Measurements from ENCODE around the gene SDCBP2. TPM values are rescaled to one million over a fixed set of nuclear protein-coding genes. Genes with fewer than 3 reads are reported as not detected.

SDCBP2 gene
- total and polyA plus RNA-seq, 2 of the 8 experiments (the other 6 are each of a cell fraction or from before 2014, with no cell fraction given) = 4.2 to 6.7 TPM

DNA sequence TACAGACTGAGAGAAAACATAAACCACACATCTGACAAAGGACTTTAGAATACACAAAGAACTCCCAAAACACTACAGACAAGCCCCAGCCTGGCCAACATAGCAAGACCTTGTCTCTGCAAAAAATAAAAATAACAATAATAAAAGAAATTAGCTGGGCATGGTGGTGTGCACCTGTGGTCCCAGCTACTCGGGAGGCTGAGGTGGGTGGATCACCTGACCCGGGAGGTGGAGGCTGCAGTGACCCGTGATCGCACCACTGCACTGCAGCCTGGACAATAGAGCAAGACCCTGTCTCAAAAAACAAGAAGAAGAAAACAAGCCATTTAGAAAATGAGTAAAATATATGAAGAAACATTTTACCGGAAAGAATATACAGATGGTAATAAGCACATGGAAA is 13.1 kb downstream of the SDCBP2 start:
- no peak overlapping the region for H3K14ac ChIP-seq (ENCODE audit: insufficient read length)
- TF ChIP-seq JUN (IDR thresholded peaks at IDR 0.05; ENCODE audit: low read depth, low read length) (no peak), POLR2AphosphoS5 (IDR thresholded peaks at IDR 0.05; ENCODE audit: low read depth, low read length) (no peak), CREB1 (IDR thresholded peaks at IDR 0.05) (no peak), EP300 (IDR thresholded peaks at IDR 0.05; ENCODE audit: borderline replicate concordance in 1 of 2, low read depth in 2 of 2, low read length in 2 of 2) (no peak), CHD2 (IDR thresholded peaks at IDR 0.05; ENCODE audit: low read length) (no peak), BACH1 (IDR thresholded peaks at IDR 0.05; ENCODE audit: low read length) (no peak), RNF2 (IDR thresholded peaks at IDR 0.05; ENCODE audit: borderline replicate concordance, low read depth, low read length, missing control alignments, poor library complexity, severe bottlenecking) (no peak), CBX8 (IDR thresholded peaks at IDR 0.05; ENCODE audit: borderline replicate concordance, low read depth, low read length) (no peak), JUND (IDR thresholded peaks at IDR 0.05; ENCODE audit: low read length) (no peak), KDM5A (IDR thresholded peaks at IDR 0.05; ENCODE audit: low read length) (no peak), POU5F1 (IDR thresholded peaks at IDR 0.05; ENCODE audit: low read depth, low read length) (no peak), MAFK (IDR thresholded peaks at IDR 0.05; ENCODE audit: low read depth, low read length) (no peak)
- TF ChIP-seq, protein P1, sequence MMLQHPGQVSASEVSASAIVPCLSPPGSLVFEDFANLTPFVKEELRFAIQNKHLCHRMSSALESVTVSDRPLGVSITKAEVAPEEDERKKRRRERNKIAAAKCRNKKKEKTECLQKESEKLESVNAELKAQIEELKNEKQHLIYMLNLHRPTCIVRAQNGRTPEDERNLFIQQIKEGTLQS (IDR thresholded peaks at IDR 0.05; ENCODE audit: insufficient read depth, low read depth, low read length) = no peak
- TF ChIP-seq, protein P2, sequence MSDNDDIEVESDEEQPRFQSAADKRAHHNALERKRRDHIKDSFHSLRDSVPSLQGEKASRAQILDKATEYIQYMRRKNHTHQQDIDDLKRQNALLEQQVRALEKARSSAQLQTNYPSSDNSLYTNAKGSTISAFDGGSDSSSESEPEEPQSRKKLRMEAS (IDR thresholded peaks at IDR 0.05) = no peak

More for the DNA sequence above, 13.1 kb downstream of the SDCBP2 start:
- H4K20me1 ChIP-seq (replicated peaks in 1 of 2; ENCODE audit: control insufficient read depth in 1 of 2, insufficient read depth in 2 of 2, low read length in 2 of 2) = peaks cover 0 to 1% of the 10 kb centered on the region in 2 experiments
- H3K4me2 ChIP-seq (ENCODE audit: insufficient read depth in 1 of 2, low read depth in 2 of 2, low read length in 2 of 2) = no peak overlapping the region
- peaks cover 0 to 12% (median 10%) of the 10 kb centered on the region in 4 experiments; a peak in 5 of 7 replicates for H3K27me3 ChIP-seq (replicated peaks in 1 of 4; ENCODE audit: control insufficient read depth in 3 of 4, extremely low read depth in 1 of 4, insufficient read depth in 3 of 4, low read length in 3 of 4)
- no peak for FAIRE-seq
- no peak overlapping the region for H3K4ac ChIP-seq (replicated peaks; ENCODE audit: insufficient read length, low read depth, low read length)
- no peaks in the 10 kb centered on the region for H3K36me3 ChIP-seq (ENCODE audit: control insufficient read depth in 2 of 4, insufficient read depth in 4 of 4, low read length in 3 of 4)
- ChIA-PET CTCF (ENCODE audit: partially characterized antibody) (interaction anchor here (0.9 to 2.6 kb wide), 4 partner anchors 10 to 153 kb away, joined by 3 to 7 read pairs (median 5); no protein-coding TSS in a partner anchor), POLR2A (ENCODE audit: partially characterized antibody) (interaction anchor here (1.3 kb wide), 1 partner anchor 30 kb away, joined by 5 read pairs; no protein-coding TSS in a partner anchor)
- no peaks in the 10 kb centered on the region for H3K79me2 ChIP-seq (ENCODE audit: control insufficient read depth in 1 of 2, insufficient read depth in 2 of 2, low read length in 2 of 2)
- no peak overlapping the region for H3K4me3 ChIP-seq (ENCODE audit: extremely low read depth in 1 of 4, insufficient read depth in 2 of 4, low read depth in 3 of 4, low read length in 4 of 4)
- H3K23me2 ChIP-seq (ENCODE audit: low read depth, low read length) = peaks cover 3% of the 10 kb centered on the region; the same call in 1 of the 2 replicates
- H2BK15ac ChIP-seq (ENCODE audit: low read length) = no peak overlapping the region
- H2BK12ac ChIP-seq (ENCODE audit: low read depth, low read length) = no peak overlapping the region
- no peak overlapping the region for H3K23ac ChIP-seq (ENCODE audit: insufficient read length)
- no peaks in the 10 kb centered on the region; a peak in 1 of 7 replicates for H3K4me1 ChIP-seq (replicated peaks in 1 of 4; ENCODE audit: control insufficient read depth in 3 of 4, insufficient read depth in 4 of 4, low read length in 3 of 4)
- H3K79me1 ChIP-seq (ENCODE audit: low read depth, low read length) = no peaks in the 10 kb centered on the region
- no peak overlapping the region for H2AFZ ChIP-seq (ENCODE audit: low read length)
- WGBS, 2 experiments (ENCODE audit: extremely low coverage in 1 of 2, insufficient coverage in 1 of 2, insufficient read length in 1 of 2, insufficient replicate concordance in 2 of 2, low coverage in 1 of 2, low lambda C conversion rate in 2 of 2, missing lambda C conversion rate in 1 of 2) = 85% methylated on average over 5 of the region's 5 CpGs; no CpG with 5 or more reads in 1 of the 2 experiments
- no peak overlapping the region for H2BK5ac ChIP-seq (ENCODE audit: low read depth, low read length)
- no peak overlapping the region for H2AK5ac ChIP-seq (ENCODE audit: low read depth, low read length)
- H2BK20ac ChIP-seq (ENCODE audit: low read length) = no peak overlapping the region
- H4K91ac ChIP-seq (replicated peaks; ENCODE audit: insufficient read length, low read length) = no peak overlapping the region
- H2BK120ac ChIP-seq (replicated peaks; ENCODE audit: low read depth, low read length) = no peak overlapping the region
- no peak overlapping the region for H4K5ac ChIP-seq (ENCODE audit: insufficient read length, low read depth, low read length)
- H3K9me3 ChIP-seq (ENCODE audit: insufficient read depth in 2 of 2, low read depth in 1 of 2, low read length in 1 of 2) = no peaks in the 10 kb centered on the region
- no peak for DNase-seq (ENCODE audit: low read depth in 1 of 2, low spot score in 2 of 2)
- no peak overlapping the region for H4K8ac ChIP-seq (ENCODE audit: extremely low read depth, insufficient read depth, low read length)
- H3K18ac ChIP-seq (ENCODE audit: extremely low read depth, low read length) = no peak overlapping the region
- no peak overlapping the region for H3K56ac ChIP-seq (replicated peaks; ENCODE audit: insufficient read length, low read depth, low read length)
- no peak overlapping the region for H3K27ac ChIP-seq (ENCODE audit: low read depth, low read length)
- H3K9ac ChIP-seq (replicated peaks in 1 of 4; ENCODE audit: extremely low read depth in 1 of 4, low read depth in 3 of 4, low read length in 3 of 4) = no peak overlapping the region

Measured in H1 (cell line).